Endothelial cell of umbilical vein (primary cell): Measurements from ENCODE around the gene VSIR. TPM values are rescaled to one million over a fixed set of nuclear protein-coding genes. Genes with fewer than 3 reads are reported as not detected.

Experiments used
- BruUV-seq: library from RNA; stranded (reverse); fragments of 400-500 nt; replicated peaks from 2 replicates; lab custom pipeline; 2021; lab: Mats Ljungman, UMichigan
- CTCF ChIA-PET: fragments of 300-600, 350-600 bp; sonication (Branson Sonifier 250); formaldehyde crosslinking; loops from one replicate; lab custom pipeline; 2021; ENCODE audit warnings: antibody characterized with exemption, inconsistent platforms; lab: Charles Lee
- POLR2A ChIA-PET: fragments of 300-600, 350-600 bp; sonication (Branson Sonifier 250); formaldehyde crosslinking; loops from one replicate; lab custom pipeline; 2021; ENCODE audit warnings: antibody characterized with exemption, inconsistent platforms; lab: Charles Lee
- DNase-seq: peaks from one replicate; pipeline ENCODE4 v3.0.0-alpha.2; 2011; ENCODE audit warnings: low read depth, low spot score
- FAIRE-seq: peaks from 2 replicates; lab custom pipeline; 2011; peaks lifted over from hg19 to GRCh38; lab: Jason Lieb, UNC
- H2AFZ ChIP-seq: 2 replicates; pipeline ENCODE4 v1.6.0; 2012; ENCODE audit warnings: low read depth, low read length, control low read depth, inconsistent platforms
- H3K27ac ChIP-seq: 2 replicates; pipeline ENCODE4 v1.5.1; 2011; ENCODE audit warnings: low read depth, mild to moderate bottlenecking, control low read depth, low read length, moderate library complexity; ENCODE audit not compliant: insufficient read depth
- H3K27me3 ChIP-seq, 2 experiments: 2 replicates each; pipeline versions ENCODE4 v1.6.0 to v1.6.1; 2011; ENCODE audit warnings: low read length in 2 of 2, mixed read lengths in 1 of 2; ENCODE audit not compliant: control insufficient read depth in 2 of 2, insufficient read depth in 2 of 2
- H3K36me3 ChIP-seq, 2 experiments: 2 replicates in 1 of 2; 3 replicates in 1 of 2; pipeline ENCODE4 v1.5.1; 2011; ENCODE audit warnings: low read length in 2 of 2, mild to moderate bottlenecking in 1 of 2, moderate library complexity in 1 of 2; ENCODE audit not compliant: control insufficient read depth in 2 of 2, insufficient read depth in 2 of 2; ENCODE audit errors: extremely low read depth in 1 of 2
- H3K4me1 ChIP-seq: 3 replicates; pipeline ENCODE4 v1.5.1; 2011; ENCODE audit warnings: mild to moderate bottlenecking, low read length; ENCODE audit not compliant: control insufficient read depth, insufficient read depth; ENCODE audit errors: extremely low read depth
- H3K4me2 ChIP-seq: 2 replicates; pipeline ENCODE4 v1.6.1; 2011; ENCODE audit warnings: low read length, control low read depth, mixed read lengths; ENCODE audit not compliant: insufficient read depth
- H3K4me3 ChIP-seq, 3 experiments: fragments of 200-600 bp in 1 of 3; sonication (generic), shearing (Covaris generic) in 1 of 3; replicated peaks in 1 of 3; 2 replicates each; pipeline ENCODE4 v1.5.1; 2011 to 2016; ENCODE audit warnings: control low read depth in 3 of 3, low read length in 3 of 3, mild to moderate bottlenecking in 2 of 3, inconsistent platforms in 1 of 3, low read depth in 1 of 3, moderate library complexity in 1 of 3; ENCODE audit not compliant: insufficient read depth in 1 of 3
- H3K79me2 ChIP-seq: 2 replicates; pipeline ENCODE4 v1.6.0; 2012; ENCODE audit warnings: low read length, inconsistent platforms; ENCODE audit not compliant: control insufficient read depth, insufficient read depth
- H3K9ac ChIP-seq: replicated peaks from 2 replicates; pipeline ENCODE3; 2011; ENCODE audit warnings: low read length, control low read depth; ENCODE audit not compliant: insufficient read depth; ENCODE audit errors: extremely low read depth
- H3K9me1 ChIP-seq: replicated peaks from 3 replicates; pipeline ENCODE4 v1.6.0; 2011; ENCODE audit warnings: mild to moderate bottlenecking, low read length; ENCODE audit not compliant: control insufficient read depth, insufficient read depth; ENCODE audit errors: extremely low read depth
- H3K9me3 ChIP-seq: replicated peaks from 2 replicates; pipeline ENCODE4 v1.5.1; 2012; ENCODE audit warnings: low read length, inconsistent platforms; ENCODE audit not compliant: control insufficient read depth, insufficient read depth
- H4K20me1 ChIP-seq: replicated peaks from 2 replicates; pipeline ENCODE3; 2011; ENCODE audit warnings: mild to moderate bottlenecking, low read length; ENCODE audit not compliant: control insufficient read depth, insufficient read depth; ENCODE audit errors: extremely low read depth
- FOS ChIP-seq: IDR thresholded peaks from 2 replicates; pipeline ENCODE4 v1.6.1; 2011; ENCODE audit warnings: mild to moderate bottlenecking, low read length, moderate library complexity, borderline replicate concordance; ENCODE audit not compliant: insufficient read depth
- GATA2 ChIP-seq: IDR thresholded peaks from 2 replicates; pipeline ENCODE4 v1.7.0; 2011; ENCODE audit warnings: low read depth, mild to moderate bottlenecking, moderate library complexity, mixed read lengths, low read length; ENCODE audit not compliant: insufficient read length, insufficient read depth
- POLR2A ChIP-seq: IDR thresholded peaks from 2 replicates; pipeline ENCODE4 v1.6.1; 2012; ENCODE audit warnings: low read depth, mild to moderate bottlenecking, control low read depth, low read length
- POLR2AphosphoS5 ChIP-seq: IDR thresholded peaks from 2 replicates; pipeline ENCODE4 v1.6.1; 2012; ENCODE audit warnings: low read depth, mild to moderate bottlenecking, control low read depth, low read length, moderate library complexity; ENCODE audit not compliant: insufficient read depth
- dilution Hi-C: fragments of 300-500 bp; cut with MboI; formaldehyde crosslinking; loops from one replicate; pipeline ENCODE4 v1.15.0; 2019; ENCODE audit warnings: low sequenced_read_pairs; ENCODE audit not compliant: extremely low pct_ligation_motif_present
- intact Hi-C: fragments of 100-400 bp; cut with micrococcal nuclease; formaldehyde crosslinking; loops from one replicate; pipeline ENCODE4 v1.10.0; 2022
- polyA plus RNA-seq, 4 experiments: library from polyadenylated mRNA; depleted of rRNA in 3 of 4; stranded (reverse) in 3 of 4; unstranded in 1 of 4; fragments of >200 nt; gene quantifications; 2 replicates each; pipeline versions ENCODE4 v1.2.1 to v1.2.3, GENCODE V29; 2011 to 2012; ENCODE audit warnings: missing spikeins in 1 of 4
- total RNA-seq: library from RNA; stranded (reverse); gene quantifications from 2 replicates; pipeline ENCODE4 v1.2.3, GENCODE V29; 2021
- TF ChIP-seq, protein P1 (sequence below), 2 donors: IDR thresholded peaks; 1 replicate in 1 of 2; 2 replicates in 1 of 2; pipeline ENCODE4 v1.5.1; 2011; ENCODE audit warnings: low read length in 2 of 2, mild to moderate bottlenecking in 2 of 2, moderate library complexity in 2 of 2, control low read depth in 1 of 2, inconsistent platforms in 1 of 2, low read depth in 1 of 2; ENCODE audit not compliant: insufficient read depth in 1 of 2; ENCODE audit errors: extremely low read depth in 1 of 2

The VSIR gene
- total and polyA plus RNA-seq, 2 donors (not counting 3 experiments of a cell fraction or from before 2014, with no cell fraction given): 4.9 to 6.3 TPM

DNA sequence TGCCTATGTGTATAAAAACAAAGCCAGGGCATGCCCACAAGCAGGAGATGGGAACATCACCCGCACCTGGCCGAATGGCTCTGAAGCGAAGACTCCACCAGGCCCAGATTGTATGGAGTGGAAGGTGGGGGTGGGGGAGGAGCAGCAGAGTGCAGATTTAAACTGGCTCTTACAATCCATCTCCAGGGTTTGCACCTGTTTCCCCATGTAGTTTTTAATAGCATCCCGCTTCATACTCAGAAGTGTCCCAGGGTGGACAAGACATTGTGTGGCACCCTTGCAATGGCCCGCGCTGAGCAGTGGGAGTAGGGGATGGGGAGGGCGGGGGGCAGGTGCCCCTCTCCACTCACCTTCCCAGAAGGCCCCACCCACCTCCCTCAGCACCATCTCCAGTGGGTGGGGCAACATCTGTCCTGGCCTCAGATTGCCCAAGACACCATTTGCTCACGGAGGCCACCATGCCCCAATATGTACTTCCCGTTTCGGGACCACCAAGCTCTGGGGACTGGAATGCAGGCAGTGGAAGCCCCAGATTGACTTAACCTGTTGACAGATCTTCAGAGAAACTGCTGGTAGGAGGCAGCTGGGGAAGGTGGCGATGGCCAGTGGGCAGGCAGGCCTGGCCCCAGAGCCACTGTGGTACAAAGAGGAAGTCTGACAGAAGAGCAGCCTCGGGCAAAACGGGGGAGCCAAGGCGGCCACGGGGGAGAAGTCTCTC, 23.0 kb downstream of the VSIR start:
- BruUV-seq: no TSS peak
- ChIA-PET POLR2A (no interaction called here), CTCF (no interaction called here)
- Histone ChIP-seq H3K9me1 (no peaks in the 10 kb centered on the region), H3K27me3 (peaks cover 0 to 3% of the 10 kb centered on the region in 2 experiments), H2AFZ (no peak overlapping the region), H3K79me2 (no peaks in the 10 kb centered on the region), H3K36me3 (no peaks in the 10 kb centered on the region), H3K4me2 (no peak overlapping the region), H3K9me3 (no peaks in the 10 kb centered on the region), H3K9ac (no peak overlapping the region), H4K20me1 (no peaks in the 10 kb centered on the region), H3K4me1 (peaks cover 15% of the 10 kb centered on the region), H3K27ac (no peak overlapping the region), H3K4me3 (no peak overlapping the region)
- dilution Hi-C loops (no loop called here), intact Hi-C loops (no loop called here)
- no peak for DNase-seq
- TF ChIP-seq POLR2AphosphoS5 (no peak), FOS (no peak), POLR2A (no peak), GATA2 (no peak)
- TF ChIP-seq, protein P1, sequence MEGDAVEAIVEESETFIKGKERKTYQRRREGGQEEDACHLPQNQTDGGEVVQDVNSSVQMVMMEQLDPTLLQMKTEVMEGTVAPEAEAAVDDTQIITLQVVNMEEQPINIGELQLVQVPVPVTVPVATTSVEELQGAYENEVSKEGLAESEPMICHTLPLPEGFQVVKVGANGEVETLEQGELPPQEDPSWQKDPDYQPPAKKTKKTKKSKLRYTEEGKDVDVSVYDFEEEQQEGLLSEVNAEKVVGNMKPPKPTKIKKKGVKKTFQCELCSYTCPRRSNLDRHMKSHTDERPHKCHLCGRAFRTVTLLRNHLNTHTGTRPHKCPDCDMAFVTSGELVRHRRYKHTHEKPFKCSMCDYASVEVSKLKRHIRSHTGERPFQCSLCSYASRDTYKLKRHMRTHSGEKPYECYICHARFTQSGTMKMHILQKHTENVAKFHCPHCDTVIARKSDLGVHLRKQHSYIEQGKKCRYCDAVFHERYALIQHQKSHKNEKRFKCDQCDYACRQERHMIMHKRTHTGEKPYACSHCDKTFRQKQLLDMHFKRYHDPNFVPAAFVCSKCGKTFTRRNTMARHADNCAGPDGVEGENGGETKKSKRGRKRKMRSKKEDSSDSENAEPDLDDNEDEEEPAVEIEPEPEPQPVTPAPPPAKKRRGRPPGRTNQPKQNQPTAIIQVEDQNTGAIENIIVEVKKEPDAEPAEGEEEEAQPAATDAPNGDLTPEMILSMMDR (IDR thresholded peaks at IDR 0.05; ENCODE audit: extremely low read depth in 1 of 2, insufficient read depth in 1 of 2, low read depth in 1 of 2, low read length in 2 of 2): no peak
- FAIRE-seq: no peak
